Measurements from ENCODE around the gene OR10G8.

OR10G8 gene

GRCh38 chr11:124074554-124074953 is 48.0 kb downstream of the OR10G8 start:
- in situ Hi-C loops (cut with HindIII; ENCODE audit: low pct_ligation_motif_present, low sequenced_read_pairs), result no loop called here
- no peak for TF ChIP-seq CTCF (IDR thresholded peaks at IDR 0.05; ENCODE audit: low read depth, low read length, missing control alignments)
- Histone ChIP-seq H3K36me3 (replicated peaks) (no peaks in the 10 kb centered on the region), H3K4me3 (ENCODE audit: low read depth, low read length) (no peak overlapping the region), H3K27me3 (replicated peaks) (no peaks in the 10 kb centered on the region), H3K27ac (no peak overlapping the region)
- DNase-seq, result no peak

- in situ Hi-C loops (cut with HindIII; ENCODE audit: low pct_ligation_motif_present, low sequenced_read_pairs), result no loop called here
- H3K27me3 ChIP-seq (replicated peaks), result no peaks in the 10 kb centered on the region
- H3K36me3 ChIP-seq (replicated peaks), result no peaks in the 10 kb centered on the region
- no peak overlapping the region for H3K4me3 ChIP-seq (ENCODE audit: low read depth, low read length)
- TF ChIP-seq CTCF (IDR thresholded peaks at IDR 0.05; ENCODE audit: low read depth, low read length, missing control alignments), result no peak
- no peak for DNase-seq
- no peak overlapping the region for H3K27ac ChIP-seq
These were observed 48.9 kb downstream of the OR10G8 start for GRCh38 chr11:124075492-124075840.

- no peak for DNase-seq
- H3K4me3 ChIP-seq (ENCODE audit: low read depth, low read length), result peak overlapping the region; percentile 50
- H3K27ac ChIP-seq, result no peak overlapping the region
- in situ Hi-C loops (cut with HindIII; ENCODE audit: low pct_ligation_motif_present, low sequenced_read_pairs), result no loop called here
- no peaks in the 10 kb centered on the region for H3K27me3 ChIP-seq (replicated peaks)
- H3K36me3 ChIP-seq (replicated peaks), result no peaks in the 10 kb centered on the region
- no peak for TF ChIP-seq CTCF (IDR thresholded peaks at IDR 0.05; ENCODE audit: low read depth, low read length, missing control alignments)
These were observed 49.4 kb downstream of the OR10G8 start for GRCh38 chr11:124075841-124076651.

GRCh38 chr11:124077266-124077665 is 50.7 kb downstream of the OR10G8 start:
- in situ Hi-C loops (cut with HindIII; ENCODE audit: low pct_ligation_motif_present, low sequenced_read_pairs), result no loop called here
- no peak for TF ChIP-seq CTCF (IDR thresholded peaks at IDR 0.05; ENCODE audit: low read depth, low read length, missing control alignments)

GRCh38 chr11:124078591-124078990 is 52.0 kb downstream of the OR10G8 start:
- no peaks in the 10 kb centered on the region for H3K36me3 ChIP-seq (replicated peaks)
- DNase-seq, result no peak
- H3K27me3 ChIP-seq (replicated peaks), result no peaks in the 10 kb centered on the region
- H3K4me3 ChIP-seq (ENCODE audit: low read depth, low read length), result no peak overlapping the region
- in situ Hi-C loops (cut with HindIII; ENCODE audit: low pct_ligation_motif_present, low sequenced_read_pairs), result no loop called here
- no peak for TF ChIP-seq CTCF (IDR thresholded peaks at IDR 0.05; ENCODE audit: low read depth, low read length, missing control alignments)
- H3K27ac ChIP-seq, result no peak overlapping the region

More at GRCh38 chr11:124077266-124077665, 50.7 kb downstream of the OR10G8 start:
- Histone ChIP-seq H3K36me3 (replicated peaks) (no peaks in the 10 kb centered on the region), H3K4me3 (ENCODE audit: low read depth, low read length) (no peak overlapping the region), H3K27ac (no peak overlapping the region), H3K27me3 (replicated peaks) (no peaks in the 10 kb centered on the region)
- no peak for DNase-seq
